GM19395 (cell line): ENCODE results near the gene ZFPM1.

Experiments used
- ATAC-seq: cut with Tn5 transposase; IDR thresholded peaks from one replicate; pipeline ENCODE4 v1.9.1; 2021; ENCODE audit warnings: mild to moderate bottlenecking, moderate library complexity; ENCODE audit not compliant: unreplicated experiment

Gene ZFPM1

DNA sequence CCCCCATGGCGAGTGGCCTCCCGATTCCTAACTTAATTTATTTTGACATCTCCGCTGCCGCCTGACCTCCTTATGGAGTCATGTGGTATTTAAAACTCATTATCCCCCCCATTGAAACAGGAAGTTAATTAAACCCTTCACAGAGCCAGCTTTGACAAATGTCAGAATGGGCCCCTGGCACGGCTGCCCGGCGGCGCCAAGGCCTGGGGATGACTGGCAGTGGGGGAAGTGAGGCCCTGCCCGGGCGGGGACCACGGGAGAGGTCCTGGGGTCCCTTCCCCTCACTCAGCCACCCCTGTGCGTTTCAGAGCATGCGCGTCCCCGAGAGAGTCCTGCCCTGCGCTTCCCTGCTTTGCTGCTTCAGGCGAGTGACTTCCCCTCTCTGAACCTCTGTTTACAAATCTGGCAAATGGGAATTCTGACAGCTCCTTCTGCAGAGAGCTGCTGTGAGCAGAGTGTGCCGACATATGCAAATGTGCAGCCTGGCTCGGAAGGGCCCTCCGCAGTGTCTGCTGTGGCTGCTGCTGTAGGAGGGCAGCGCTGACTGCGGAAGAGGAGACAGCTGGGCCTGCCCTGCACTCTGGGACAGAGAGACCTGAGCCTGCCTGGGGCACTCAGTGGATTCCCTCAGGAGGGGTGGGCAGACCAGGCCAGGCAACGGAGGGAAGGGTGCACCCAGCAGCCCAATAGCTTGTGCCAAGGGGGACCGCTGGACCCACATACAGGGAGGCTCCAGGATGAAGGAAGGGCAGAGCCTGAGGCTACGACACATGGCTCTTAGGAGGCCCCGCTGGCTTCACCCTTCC is 4.4 kb upstream of the ZFPM1 start:
- no peak for ATAC-seq

DNA sequence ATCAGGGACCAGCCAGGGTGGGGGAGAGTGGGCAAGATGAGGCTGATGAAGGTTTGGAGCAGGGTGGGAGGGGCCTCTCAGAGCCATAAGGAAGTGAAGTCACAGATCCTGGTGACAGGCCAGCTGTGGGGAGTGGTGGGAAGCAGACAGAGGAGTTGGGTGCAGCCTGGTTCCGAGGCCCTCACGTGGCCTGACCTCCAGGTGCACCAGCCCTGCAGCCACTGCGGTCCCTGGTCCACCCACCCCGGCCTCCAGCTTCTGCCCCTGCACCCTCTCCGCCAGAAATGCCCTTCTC is 3.9 kb upstream of the ZFPM1 start:
- no peak for ATAC-seq

DNA sequence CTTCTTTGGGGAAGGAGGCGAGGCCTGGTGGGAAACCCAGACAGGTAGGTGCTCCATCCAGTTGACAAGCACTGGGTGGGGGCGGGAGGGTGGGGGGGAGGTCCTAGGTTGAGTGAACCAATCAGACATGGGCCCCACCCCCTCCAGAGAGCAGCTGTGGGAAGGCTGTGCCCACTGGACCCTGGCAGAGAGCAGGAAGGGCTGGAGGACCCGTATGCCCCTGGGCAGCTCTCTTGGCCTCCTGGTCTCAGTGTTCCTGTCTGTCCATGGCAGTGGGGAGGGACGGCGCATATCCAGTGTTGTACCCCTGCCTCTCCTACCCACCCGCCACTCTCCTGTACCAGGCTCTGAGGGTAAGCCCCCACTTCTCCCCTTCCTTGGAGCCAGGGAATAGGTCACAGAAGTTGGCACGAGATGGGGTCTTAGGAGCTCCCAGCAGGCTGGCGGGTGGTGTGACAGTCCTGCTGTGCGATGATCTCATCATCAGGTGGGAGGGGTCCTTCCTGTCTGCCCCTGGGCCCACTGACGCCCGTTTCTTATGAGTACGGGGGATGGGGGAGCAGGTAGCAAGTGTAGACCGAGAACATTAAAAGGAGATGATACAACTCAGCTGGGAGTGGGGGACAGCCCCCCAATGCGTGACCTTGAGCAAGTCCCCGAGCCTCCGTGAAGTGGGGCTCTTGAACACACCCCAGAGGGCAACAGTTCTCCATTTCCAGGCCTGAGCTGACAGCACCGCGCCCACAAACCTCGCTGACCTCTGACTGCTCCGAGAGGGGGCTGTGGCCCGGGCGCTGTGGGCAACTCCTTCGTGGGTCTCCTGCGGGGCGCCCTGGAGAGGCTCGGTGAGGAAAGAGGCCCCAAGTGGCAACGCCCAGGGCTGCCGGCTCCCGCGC is 1.2 kb upstream of the ZFPM1 start:
- no peak for ATAC-seq

DNA sequence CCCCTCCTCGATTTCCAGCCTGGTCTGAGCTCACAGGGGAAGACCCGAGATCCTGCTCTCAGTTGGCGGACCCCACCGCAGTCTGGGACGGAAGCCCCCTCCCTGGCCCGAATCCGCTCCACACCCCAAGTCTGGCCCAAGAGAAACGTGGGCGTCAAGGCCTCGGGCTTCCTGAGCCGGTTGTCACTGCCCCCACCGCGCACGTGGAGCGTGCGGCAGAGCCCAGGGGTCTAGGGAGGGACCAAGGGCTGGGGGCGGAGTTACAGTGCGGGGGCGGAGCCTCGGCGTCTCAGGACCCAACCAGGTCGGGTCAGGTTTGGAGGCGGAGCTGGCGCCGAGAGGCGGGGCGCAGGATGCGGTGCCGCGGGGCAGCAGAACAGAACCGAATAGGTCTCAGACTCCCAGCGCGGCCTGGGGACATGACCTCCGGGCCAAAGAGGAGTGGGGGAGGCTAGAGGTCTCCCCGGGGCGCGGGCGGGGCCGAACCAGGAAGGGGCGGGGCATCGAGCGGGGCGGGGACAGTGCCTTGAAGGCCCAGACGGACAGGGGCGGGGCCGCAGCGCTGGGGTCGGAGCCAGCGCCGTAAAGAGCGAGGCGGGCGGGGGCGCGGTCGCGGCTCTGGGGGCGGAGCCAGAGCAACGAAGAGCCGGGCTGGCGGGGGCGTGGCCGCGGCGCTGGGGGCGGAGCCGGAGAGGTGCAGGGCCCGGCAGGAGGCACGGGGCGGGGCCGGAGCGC is 431 bp upstream of the ZFPM1 start:
- peak; percentile 62 for ATAC-seq

DNA sequence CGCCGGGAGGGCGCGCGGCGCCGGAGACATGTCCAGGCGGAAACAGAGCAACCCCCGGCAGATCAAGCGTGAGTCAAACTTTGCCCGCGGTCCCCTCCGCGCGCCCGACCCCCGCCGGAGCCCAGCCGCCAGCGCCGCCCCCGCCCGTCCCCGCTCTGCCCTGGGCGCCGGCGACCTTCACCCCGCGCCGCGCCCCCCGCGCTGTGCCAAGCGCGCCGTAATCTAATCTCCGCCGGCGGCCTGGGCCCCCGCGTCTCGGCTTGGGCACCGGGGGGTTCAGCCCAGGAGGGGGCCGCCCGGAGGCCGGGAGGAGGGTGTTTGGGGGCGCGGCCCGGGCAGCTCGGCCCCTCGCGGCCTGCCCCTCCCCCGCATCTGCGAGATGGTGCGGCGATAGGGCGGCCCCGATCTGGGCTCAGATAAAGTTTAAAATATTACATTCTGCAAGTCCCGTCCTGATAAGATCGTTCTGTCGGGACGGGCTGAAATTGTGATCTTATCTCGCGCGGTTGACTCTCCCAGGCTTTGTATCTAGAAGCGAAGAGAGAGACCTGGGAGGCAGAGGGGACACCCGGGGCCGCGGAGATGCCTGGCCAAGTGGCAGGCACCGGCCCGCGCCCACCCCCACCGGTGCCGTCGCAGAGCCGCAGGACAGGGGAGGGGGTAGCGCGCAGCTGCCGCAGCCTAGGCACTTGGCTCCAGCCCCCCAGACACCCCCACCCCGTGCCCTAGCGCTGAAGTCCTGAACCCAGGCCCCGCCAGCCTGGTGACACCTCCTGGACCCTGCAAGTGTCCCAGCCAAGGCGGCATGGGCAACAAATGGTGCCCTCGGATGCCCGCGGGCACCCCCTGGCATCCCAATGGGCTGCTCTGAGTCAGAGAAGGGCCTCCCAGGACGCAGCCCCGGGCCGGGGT is 787 bp downstream of the ZFPM1 start:
- no peak for ATAC-seq

DNA sequence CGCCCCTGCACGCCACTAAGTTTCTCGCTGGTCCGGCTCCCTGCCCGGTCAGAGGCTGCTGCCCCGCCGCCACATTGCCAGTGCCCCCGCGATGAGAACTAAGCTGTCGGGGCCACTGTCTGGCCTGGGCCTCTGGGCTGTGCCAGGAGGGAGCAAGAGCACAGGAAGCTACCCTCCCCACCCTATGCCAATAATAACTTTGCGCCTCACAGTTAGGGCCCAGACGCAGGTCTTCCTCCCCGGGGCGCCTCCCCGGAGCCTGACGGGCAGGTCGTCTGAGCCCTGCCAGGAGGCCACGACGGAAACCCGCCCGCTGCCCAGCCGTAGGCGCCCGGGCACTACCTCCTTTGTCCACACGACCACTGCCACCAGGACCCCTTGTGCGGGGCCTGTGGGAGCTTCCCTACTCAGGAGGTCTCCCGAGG is 1.5 kb downstream of the ZFPM1 start:
- ATAC-seq: no peak

DNA sequence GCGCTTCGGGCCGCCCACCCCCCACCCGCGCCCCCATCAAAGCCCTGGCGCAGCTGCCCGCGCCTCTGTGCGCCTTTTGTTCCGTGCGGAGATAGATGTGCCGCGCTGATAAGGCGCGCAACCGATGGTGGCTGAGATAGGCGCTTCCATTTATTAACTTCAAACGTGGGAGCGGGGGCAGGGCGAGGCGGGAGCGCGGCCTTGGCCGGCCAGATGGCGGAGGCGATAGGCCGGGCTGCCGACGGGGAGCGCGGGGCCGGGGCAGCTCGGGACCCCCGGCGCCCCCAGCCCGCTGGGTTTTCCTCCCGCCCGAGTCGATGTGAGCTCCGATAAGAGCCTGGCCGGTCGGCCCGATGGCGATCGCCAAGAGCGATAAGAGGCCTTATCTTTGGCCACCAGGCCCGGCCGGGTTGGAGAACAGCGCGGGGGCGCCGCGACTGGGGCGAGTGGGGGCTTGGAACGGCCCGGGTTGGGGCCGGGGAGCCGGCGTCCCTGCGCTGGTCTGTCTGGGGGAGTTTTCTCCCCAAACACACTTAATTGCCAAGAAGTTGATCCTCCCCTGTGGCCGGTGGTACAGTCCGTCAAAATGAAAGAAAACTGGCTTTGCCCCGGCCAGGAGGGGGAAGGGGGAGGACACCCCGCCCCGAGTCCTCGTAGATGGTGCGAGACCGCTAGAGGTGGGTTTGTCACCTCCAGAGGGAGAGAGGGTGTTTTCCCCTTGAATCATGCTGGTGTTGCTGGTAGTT is 2.7 kb downstream of the ZFPM1 start:
- ATAC-seq: peak; percentile 42

DNA sequence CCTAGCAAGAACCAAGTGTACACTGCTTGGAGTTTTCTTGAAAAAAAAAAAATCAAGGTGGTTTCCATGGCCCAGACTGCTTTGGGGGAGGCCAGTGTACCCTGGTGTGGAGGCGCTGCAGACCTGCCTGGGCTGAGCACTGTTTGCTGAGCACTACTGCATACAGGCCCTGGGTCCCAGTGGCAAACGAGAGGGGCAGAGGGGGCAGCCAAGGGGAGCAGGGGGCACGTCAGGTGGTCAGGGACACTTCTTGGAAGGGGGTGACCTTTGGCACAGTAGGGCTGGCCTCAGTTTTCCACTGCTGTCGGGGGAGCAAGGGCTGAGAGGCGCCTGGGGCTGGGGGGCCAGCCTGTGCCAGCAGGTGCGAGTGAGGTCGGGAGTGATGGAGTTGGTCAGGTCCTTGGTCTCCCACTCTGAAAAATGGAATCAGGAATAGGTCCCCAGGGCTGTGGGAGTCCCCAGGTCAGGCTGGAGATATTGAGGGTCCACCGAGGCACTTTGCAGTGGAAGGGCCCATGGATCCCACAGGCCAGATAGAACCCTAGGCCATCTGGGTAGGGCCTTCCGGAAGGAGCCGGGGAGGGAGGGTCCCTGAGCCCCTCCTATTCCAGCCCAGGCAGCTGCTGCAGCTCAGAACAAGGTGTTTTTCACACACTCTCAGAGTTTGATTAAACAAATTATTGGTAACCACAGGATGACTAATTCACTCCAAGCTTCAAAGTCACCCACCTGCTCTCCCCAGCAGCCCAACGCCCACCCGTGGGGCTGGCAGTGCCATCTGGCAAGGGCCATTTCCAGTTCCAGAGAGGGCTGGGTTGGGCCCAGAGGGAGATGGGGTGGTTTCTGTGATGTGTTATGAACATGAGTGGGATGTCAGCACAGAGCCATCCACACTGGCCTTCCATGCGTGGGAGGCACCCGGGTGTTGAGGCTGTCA is 3.5 kb downstream of the ZFPM1 start:
- no peak for ATAC-seq

DNA sequence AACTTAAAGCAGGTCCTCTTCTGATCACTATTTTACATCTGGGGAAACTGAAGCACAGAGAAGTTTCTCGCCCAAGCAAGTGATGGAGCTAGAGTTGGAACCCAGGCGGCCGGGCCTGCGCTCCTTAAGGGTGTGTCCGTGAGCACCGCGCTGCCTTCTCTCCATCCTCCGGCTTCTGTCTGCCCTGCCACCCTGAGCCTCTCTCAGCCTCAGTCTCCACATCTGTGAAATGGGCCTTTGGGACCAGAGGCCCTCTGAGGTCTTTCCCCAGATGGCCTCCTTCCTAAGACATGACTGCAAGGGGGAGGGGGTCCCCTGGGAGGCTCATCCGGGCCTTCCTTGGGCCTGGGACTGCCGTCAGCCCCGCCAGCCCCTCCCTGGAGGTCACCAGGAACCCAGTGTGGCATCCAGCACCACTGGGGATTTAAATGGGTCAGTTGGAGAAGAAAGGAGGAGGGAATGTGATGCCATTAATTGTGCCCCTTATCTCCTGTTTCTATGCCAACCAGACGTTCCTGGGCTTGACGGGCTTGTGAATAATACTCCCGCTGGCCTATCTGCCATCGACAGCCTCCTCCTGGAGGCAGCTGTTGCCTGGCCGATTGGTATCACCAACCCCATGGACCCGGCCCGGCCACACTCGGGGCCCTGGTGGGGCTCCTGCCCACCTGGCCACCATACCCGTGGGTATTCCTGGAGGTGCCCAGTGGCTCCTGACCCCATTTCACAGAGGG is 5.1 kb downstream of the ZFPM1 start:
- no peak for ATAC-seq

DNA sequence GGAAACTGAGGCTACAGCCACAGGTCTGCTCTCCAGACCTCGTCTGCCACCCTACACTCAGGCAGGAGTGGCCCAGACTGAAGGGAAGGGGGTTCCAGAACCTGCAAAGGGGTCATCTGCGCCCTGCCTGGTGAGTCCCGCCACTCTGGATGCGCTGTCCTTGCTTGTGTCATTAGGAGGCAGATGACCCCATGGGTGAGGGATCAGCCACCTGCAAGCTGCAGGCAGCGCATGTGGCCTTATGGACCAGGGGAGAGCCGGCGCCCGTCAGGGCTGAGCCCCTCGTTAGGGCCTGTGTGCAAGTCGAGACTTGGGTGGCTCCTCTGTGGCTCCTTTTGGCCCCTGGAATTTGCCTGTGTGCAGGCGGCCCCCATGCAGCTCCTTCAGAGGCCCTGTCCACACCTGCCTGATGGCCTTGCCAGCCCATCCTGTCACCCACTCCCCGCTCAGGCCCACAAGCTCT is 5.7 kb downstream of the ZFPM1 start:
- ATAC-seq: no peak

DNA sequence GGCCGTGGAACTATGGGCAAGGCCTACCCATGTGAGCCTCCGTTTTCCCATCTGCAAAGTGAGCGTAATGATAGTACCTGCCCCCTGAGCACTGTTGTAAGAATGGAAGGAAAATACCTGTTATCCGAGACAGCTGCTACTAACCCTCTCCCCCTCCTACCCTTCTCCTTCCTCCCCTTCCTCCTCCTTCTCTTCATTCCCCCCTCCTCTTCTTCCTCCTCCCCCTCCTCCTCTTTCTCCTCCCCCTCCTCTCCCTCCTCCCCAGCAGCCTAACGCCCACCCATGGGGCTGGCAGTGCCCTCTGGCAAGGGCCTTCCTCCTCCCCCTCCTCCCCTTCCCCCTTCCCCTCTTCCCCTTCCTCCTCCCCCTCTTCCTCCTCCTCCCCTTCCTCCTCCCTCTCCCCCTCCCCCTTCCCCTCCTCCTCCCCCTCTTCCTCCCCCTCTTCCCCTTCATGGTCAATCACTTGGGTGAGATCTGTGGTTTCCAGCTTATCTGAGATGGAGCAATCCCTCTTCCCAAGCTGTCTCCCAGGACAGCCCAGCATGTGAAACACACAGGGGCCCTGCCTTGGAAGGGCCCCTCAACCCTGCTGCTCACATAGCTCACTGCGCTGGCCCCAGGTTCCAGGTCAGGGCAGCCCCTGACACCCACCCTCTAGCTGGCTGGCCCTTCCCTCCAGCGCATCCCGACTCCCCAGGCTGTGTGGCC is 6.4 kb downstream of the ZFPM1 start:
- ATAC-seq: no peak

DNA sequence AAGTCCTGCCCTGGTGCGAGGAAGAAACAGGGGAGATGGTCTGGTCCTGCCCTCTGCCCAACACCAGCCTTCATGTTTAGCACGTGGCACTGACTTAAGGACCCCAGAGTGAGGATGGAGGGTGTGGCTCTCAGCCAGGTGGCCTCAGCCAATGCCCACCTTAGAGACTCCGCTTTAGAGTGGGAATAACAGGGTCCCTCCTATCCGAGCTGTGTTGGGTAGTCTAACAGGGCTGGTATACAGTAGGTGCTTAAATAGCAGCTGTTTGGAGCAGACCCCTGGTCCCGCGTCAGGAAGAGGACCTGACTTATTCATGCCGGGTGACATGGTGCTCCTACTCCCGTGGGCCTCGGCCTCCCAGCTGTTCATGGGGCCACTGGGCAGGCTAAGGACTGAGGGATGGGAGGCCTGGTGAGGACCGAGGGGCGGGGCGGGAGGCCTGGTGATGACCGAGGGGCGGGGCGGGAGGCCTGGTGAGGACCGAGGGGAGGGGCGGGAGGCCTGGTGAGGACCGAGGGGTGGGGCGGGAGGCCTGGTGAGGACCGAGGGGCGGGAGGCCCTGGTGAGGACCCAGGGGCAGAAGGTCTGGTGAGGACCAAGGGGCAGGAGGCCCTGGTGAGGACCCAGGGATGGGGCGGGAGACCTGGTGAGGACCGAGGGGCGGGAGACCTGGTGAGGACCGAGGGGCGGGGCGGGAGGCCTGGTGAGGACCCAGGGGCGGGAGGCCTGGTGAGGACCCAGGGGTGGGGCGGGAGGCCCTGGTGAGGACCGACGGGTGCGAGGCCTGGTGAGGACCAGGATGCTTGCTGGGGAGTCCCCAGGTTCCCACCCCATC is 7.6 kb downstream of the ZFPM1 start:
- ATAC-seq: no peak

DNA sequence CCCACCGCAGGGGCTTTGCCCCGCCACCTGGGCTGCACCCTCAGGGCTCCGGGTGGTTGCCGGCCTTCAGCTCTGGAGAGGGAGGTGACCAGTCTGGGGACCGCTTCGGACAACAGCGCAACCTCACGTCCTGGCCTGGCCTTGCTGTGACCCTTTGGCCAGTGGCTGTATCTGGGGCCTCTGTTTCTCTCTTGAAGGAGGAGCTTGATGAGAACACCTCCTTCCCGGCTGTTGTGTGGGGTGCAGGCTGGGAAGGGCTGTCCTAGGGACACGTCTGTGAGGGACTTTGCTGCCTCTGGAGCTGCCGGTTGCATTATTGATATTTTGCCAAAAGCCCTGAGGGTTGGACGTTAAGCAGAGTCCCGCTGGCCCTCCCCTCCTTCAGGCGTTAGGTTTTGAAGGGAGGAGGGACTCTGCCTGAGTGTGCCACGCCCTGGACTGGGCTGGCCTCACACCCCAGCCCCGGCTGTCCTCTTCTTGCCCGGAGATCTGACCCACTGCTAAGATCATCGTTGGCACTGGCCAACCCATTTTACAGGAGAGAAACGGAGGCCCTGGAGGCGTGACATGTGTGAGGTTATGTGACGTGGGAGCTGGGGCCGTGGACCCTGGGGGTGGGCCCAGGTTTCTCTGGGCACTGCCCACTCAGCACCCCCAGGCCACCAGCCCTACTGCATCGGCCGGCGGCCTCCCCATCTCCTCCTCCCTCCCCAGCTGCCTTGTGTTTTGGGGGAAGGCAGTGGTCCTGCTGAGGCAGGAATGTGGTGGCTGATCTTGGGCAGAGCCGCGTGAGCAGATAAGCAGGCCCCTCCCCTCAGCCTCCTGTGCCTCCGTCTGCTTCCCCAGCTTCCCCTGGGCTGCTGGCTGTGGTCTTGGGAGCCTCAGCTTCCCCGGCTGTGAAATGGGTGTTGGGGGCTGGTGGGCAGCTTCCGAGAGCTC is 8.5 kb downstream of the ZFPM1 start:
- no peak for ATAC-seq

DNA sequence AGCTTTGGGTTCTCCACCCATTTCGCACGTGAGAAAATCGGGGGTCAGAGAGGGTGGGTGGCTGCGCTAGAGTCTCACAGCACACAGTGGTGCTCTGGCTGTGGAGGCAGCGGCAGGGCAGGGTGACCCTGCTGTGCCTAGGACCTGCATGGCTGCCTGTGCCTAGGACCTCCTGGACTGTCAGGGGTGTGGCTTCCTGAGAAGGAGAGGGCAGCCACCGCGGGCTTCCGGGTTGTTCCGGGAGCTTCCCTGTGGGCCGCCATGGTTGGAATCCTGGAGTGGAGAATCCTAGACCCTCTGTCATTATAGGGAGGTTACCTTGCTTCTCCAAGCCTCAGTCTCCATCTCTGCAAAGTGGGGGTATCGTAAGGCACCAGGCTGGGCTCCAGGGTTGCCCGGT is 9.3 kb downstream of the ZFPM1 start:
- no peak for ATAC-seq

DNA sequence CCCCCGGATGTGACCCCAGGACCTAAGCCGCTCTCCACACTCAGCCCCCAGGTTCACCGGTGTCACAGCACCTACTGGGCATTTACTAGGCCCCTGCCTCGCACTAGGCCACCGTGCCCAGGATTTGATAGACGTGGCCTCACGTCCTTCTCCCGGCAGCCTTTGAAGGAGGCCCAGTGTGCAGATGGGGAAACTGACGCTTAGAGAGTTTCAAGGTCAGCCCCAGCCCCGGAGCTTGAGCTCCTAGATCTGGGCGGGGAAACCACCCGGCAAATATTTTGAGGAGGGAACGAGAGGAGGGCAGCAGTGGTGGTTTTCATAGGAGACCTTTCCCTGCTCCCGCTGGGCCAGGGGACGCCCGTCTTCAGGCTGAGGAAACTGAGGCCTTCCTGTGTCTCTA is 10.3 kb downstream of the ZFPM1 start:
- no peak for ATAC-seq
